Stimulated activated CD4-positive, alpha-beta T cell treated with anti-CD3 and anti-CD28 coated beads, Interleukin-12 subunit alpha, Interleukin-12 subunit beta, amount 100 ng/mL, for 4 hours (primary cell): ENCODE results near the gene IFITM2.
A peak's percentile ranks its signal among the peaks of the same experiment; 100 is the strongest.
"Not testable (repeated sequence)": the region's sequence is repeated elsewhere in the genome, so short reads cannot be mapped to it uniquely, and the experiment has no call there.

Experiments
- DNase-seq: peaks from one replicate; pipeline ENCODE4 v3.0.0-alpha.2; 2020

The IFITM2 gene

GRCh38 chr11:349270-349954 is 41.8 kb downstream of the IFITM2 start:
- DNase-seq = not testable (repeated sequence)

DNA sequence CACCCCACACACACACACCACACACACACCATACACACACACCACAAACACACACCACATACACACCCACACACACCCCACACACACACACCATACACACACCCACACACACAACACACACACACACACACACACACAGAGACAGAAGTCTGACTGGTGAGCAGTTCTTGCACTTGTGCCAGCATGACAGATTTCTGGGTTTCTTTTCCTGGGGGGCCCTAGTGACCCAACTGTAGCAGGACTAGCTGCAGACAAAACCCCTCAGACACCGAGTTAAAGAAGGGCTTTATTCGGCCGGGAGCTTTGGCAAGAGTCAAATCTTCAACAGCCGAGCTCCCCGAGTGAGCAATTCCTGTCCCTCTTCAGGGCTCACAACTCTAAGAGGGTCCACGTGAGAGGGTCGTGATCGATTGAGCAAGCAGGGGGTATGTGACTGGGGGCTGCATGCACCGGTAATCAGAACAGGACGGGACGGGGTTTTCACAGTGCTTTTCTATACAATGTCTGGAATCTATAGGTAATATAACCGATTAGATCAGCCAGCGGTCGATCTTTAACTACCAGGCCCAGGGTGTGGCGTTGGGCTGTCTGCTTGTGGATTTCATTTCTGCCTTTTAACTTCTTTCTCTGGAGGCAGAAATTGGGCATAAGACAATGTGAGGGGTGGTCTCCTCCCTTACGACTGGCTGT is 42.6 kb downstream of the IFITM2 start:
- not testable (repeated sequence) for DNase-seq

DNA sequence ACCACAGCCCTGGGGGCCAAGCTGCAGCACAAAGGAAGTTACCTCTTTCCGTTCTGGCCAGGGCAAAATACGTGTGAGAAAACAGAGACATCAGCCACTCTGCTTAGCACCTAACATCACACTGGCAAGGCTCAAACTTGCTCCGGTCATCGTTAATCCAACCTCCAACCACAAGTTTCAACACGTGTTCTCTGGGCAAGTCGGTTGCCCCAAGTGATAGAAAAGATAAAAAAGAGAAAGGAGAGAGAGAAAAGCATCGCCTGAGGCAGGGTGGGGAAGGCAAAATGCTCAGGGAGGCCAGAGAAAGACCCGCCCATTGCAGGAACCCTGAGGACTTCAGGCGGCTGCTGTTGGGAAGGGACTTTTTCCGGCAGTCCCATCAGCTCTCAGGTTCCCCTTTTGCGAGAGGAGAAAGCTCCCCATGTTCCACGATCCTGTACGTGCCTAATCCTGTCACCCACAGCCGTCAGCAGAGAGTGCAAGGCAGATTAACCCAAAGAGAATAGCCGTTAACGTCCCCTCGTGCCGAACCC is 43.2 kb downstream of the IFITM2 start:
- DNase-seq = no peak

DNA sequence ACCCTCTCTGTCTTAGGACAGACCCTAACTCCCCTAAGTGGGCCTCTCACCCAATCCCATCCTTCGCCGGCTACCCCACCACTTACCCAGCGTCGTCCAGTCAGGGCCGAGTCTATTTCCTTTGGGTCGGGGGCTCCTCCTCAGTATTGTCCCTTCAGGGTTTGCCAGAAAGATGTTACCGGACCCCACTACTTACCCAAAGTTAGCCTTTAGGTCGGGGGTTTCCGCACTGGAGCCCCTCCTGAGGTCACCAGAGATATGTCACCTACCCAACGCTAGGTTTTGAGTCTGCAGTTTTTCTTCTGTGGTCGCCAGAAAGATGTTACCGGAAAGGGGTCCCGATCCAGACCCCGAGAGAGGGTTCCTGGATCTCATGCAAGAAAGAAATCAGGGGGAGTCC is 43.8 kb downstream of the IFITM2 start:
- no peak for DNase-seq

GRCh38 chr11:352456-353031 is 44.9 kb downstream of the IFITM2 start:
- DNase-seq = no peak

- no peak for DNase-seq
These were observed 45.7 kb downstream of the IFITM2 start for GRCh38 chr11:353179-353873.

- peak; percentile 85 for DNase-seq
These were observed 48.2 kb downstream of the IFITM2 start for GRCh38 chr11:355581-356458.

- DNase-seq = no peak
These were observed 49.0 kb downstream of the IFITM2 start for GRCh38 chr11:356610-357009.

- DNase-seq = no peak
These were observed 50.0 kb downstream of the IFITM2 start for GRCh38 chr11:357582-357981.

DNA sequence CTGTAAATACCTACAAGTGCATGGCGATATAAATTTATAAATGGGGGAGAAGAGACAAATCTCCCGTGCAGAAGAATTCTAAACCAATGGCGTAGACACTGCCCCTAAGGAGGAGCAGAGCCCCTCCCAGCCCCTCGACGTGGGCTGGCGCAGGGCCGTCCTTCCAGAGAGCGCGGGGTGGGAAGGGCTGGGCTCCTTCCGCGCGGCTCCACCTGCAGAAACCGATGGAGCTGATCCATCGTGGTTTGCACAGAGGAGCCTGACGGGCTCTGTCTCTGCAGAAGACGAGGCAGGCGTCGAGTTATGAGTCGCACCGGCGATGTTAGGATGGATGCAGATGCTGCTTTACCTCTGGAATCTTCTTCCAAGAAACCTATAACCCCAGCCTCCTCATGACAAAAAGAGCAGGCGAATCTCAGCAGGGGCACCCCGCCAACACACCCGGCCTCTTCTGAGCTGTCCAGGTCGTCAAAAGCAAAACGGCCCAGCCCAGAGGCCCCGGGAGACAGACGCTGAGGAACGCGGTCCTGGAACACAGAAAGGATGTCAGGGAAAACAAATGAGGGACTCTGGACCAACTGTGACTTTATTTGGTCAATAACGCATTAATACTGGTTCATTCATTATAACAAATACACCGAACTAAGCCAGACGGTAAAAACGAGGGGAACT is 50.6 kb downstream of the IFITM2 start:
- DNase-seq = no peak
